CD4-positive, alpha-beta T cell (primary cell): ENCODE measurements around the gene FBXO41. TPM values are rescaled to one million over a fixed set of nuclear protein-coding genes. Genes with fewer than 3 reads are reported as not detected.

Experiments used
- ATAC-seq: fragments of 200-7000 bp; cut with Tn5 transposase; one replicate; pipeline ENCODE4 v1.10.0; 2022; ENCODE audit warnings: mild to moderate bottlenecking; ENCODE audit not compliant: poor library complexity
- CTCF ChIA-PET: fragments of 350-600 bp; sonication (Branson Sonifier 250); formaldehyde crosslinking; loops from one replicate; lab custom pipeline; 2021; ENCODE audit warnings: antibody characterized with exemption, inconsistent platforms; lab: Charles Lee
- POLR2A ChIA-PET: fragments of 350-600 bp; sonication (Branson Sonifier 250); formaldehyde crosslinking; loops from one replicate; lab custom pipeline; 2021; ENCODE audit warnings: antibody characterized with exemption, inconsistent platforms; lab: Charles Lee
- DNase-seq, 14 experiments: peaks; one replicate each; pipeline ENCODE4 v3.0.0-alpha.2; 2013 to 2020; ENCODE audit warnings: mixed read lengths in 2 of 14
- H3K27ac ChIP-seq, 2 donors: one replicate each; pipeline versions ENCODE4 v1.5.1 to v1.7.0; 2013; ENCODE audit warnings: low read length in 2 of 2, low read depth in 1 of 2, mild to moderate bottlenecking in 1 of 2
- H3K27me3 ChIP-seq, 2 experiments: 1 replicate in 1 of 2; 2 replicates in 1 of 2; pipeline versions ENCODE4 v1.6.1 to v1.7.0; 2013; ENCODE audit warnings: low read length in 2 of 2, control low read depth in 1 of 2, mild to moderate bottlenecking in 1 of 2, moderate library complexity in 1 of 2; ENCODE audit not compliant: insufficient read depth in 2 of 2, control insufficient read depth in 1 of 2
- H3K36me3 ChIP-seq: one replicate; pipeline ENCODE4 v1.6.1; 2013; ENCODE audit warnings: low read length, control low read depth; ENCODE audit not compliant: insufficient read depth
- H3K4me1 ChIP-seq: one replicate; pipeline ENCODE4 v1.6.1; 2013; ENCODE audit warnings: low read length, control low read depth; ENCODE audit not compliant: insufficient read depth
- H3K4me3 ChIP-seq: one replicate; pipeline ENCODE4 v1.5.1; 2013; ENCODE audit warnings: mild to moderate bottlenecking, low read length, moderate library complexity
- H3K9me3 ChIP-seq, 2 experiments: 1 replicate in 1 of 2; 2 replicates in 1 of 2; pipeline versions ENCODE4 v1.6.1 to v1.7.0; 2013; ENCODE audit warnings: low read length in 2 of 2, mild to moderate bottlenecking in 2 of 2, control low read depth in 1 of 2, moderate library complexity in 1 of 2; ENCODE audit not compliant: control insufficient read depth in 1 of 2, insufficient read depth in 1 of 2
- H3K27ac Mint-ChIP-seq: one replicate; pipeline ENCODE4 v1.8.0; 2020; ENCODE audit warnings: mixed read lengths
- H3K27me3 Mint-ChIP-seq: one replicate; pipeline ENCODE4 v1.8.0; 2021; ENCODE audit warnings: mixed read lengths
- H3K36me3 Mint-ChIP-seq: one replicate; pipeline ENCODE4 v1.8.0; 2021; ENCODE audit warnings: low read depth, mixed read lengths
- H3K4me1 Mint-ChIP-seq: one replicate; pipeline ENCODE4 v1.8.0; 2021; ENCODE audit warnings: low read depth, mixed read lengths
- H3K4me3 Mint-ChIP-seq: one replicate; pipeline ENCODE4 v1.8.0; 2020; ENCODE audit warnings: mild to moderate bottlenecking, mixed read lengths
- H3K9me3 Mint-ChIP-seq: one replicate; pipeline ENCODE4 v1.8.0; 2020; ENCODE audit warnings: mixed read lengths
- CTCF ChIP-seq: fragments of 200-600 bp; IDR thresholded peaks from one replicate; pipeline ENCODE4 v1.8.0; 2022; ENCODE audit warnings: antibody characterized with exemption, mild to moderate bottlenecking
- intact Hi-C, 2 experiments: fragments of 100-400 bp; cut with DNase I in 1 of 2; cut with micrococcal nuclease in 1 of 2; formaldehyde crosslinking; loops; one replicate each; pipeline versions ENCODE4 v1.15.1 to v1.9.0; 2023 to 2025; cut with DNase I, micrococcal nuclease
- total RNA-seq, 174 experiments: library from RNA in 2 of 174; stranded (reverse) in 2 of 174; gene quantifications; one replicate each; pipeline ENCODE4 v1.2.3 and lab custom pipeline; 2021 to 2026

The FBXO41 gene
- total RNA-seq, 2 experiments from 2014 or later: 14.0 to 16.0 TPM

GRCh38 chr2:73259276-73259675 is 25.0 kb downstream of the FBXO41 start:
- no peaks in the 10 kb centered on the region for H3K4me1 Mint-ChIP-seq
- no peak overlapping the region for H3K4me3 Mint-ChIP-seq
- H3K27me3 Mint-ChIP-seq: no peaks in the 10 kb centered on the region
- ChIA-PET POLR2A (no interaction called here), CTCF (no interaction called here)
- H3K27ac ChIP-seq: no peak overlapping the region
- no peaks in the 10 kb centered on the region for H3K9me3 ChIP-seq
- peaks cover 4% of the 10 kb centered on the region for H3K36me3 ChIP-seq
- H3K27ac Mint-ChIP-seq: peak overlapping the region; percentile 33
- ATAC-seq (no peak), DNase-seq (no peak)
- no peaks in the 10 kb centered on the region for H3K9me3 Mint-ChIP-seq
- TF ChIP-seq CTCF: no peak
- H3K27me3 ChIP-seq: no peaks in the 10 kb centered on the region
- intact Hi-C loops: no loop called here
- H3K4me1 ChIP-seq: peaks cover 13% of the 10 kb centered on the region
- H3K4me3 ChIP-seq: no peak overlapping the region
- peaks cover 28% of the 10 kb centered on the region for H3K36me3 Mint-ChIP-seq

GRCh38 chr2:73258913-73259215 is 25.4 kb downstream of the FBXO41 start:
- DNase-seq (no peak), ATAC-seq (no peak)
- POLR2A ChIA-PET: no interaction called here
- no peaks in the 10 kb centered on the region for H3K9me3 Mint-ChIP-seq
- no peak overlapping the region for H3K27ac ChIP-seq
- no peak overlapping the region for H3K4me3 ChIP-seq
- peaks cover 8% of the 10 kb centered on the region for H3K36me3 ChIP-seq
- no peaks in the 10 kb centered on the region for H3K27me3 ChIP-seq
- H3K4me1 Mint-ChIP-seq: no peaks in the 10 kb centered on the region
- no peaks in the 10 kb centered on the region for H3K9me3 ChIP-seq
- H3K36me3 Mint-ChIP-seq: peaks cover 28% of the 10 kb centered on the region
- peak overlapping the region; percentile 33 for H3K27ac Mint-ChIP-seq
- peaks cover 13% of the 10 kb centered on the region for H3K4me1 ChIP-seq
- no peak for TF ChIP-seq CTCF
- CTCF ChIA-PET: no interaction called here
- no peaks in the 10 kb centered on the region for H3K27me3 Mint-ChIP-seq
- intact Hi-C loops: no loop called here
- H3K4me3 Mint-ChIP-seq: no peak overlapping the region

- POLR2A ChIA-PET: interaction anchor here (0.6 to 2.1 kb wide), 2 partner anchors 25 to 27 kb away, joined by 3 to 20 read pairs; partner anchors contain the start of genes CCT7 and PRADC1
Observed at GRCh38 chr2:73258186-73258912, 25.9 kb downstream of the FBXO41 start.

More at GRCh38 chr2:73258186-73258912, 25.9 kb downstream of the FBXO41 start:
- Mint-ChIP-seq H3K4me3 (no peak overlapping the region), H3K4me1 (no peaks in the 10 kb centered on the region), H3K36me3 (peaks cover 27% of the 10 kb centered on the region), H3K27me3 (no peaks in the 10 kb centered on the region), H3K27ac (peak overlapping the region; percentile 33), H3K9me3 (no peaks in the 10 kb centered on the region)
- no peak for ATAC-seq
- H3K9me3 ChIP-seq: no peaks in the 10 kb centered on the region
- H3K4me3 ChIP-seq: no peak overlapping the region
- no peaks in the 10 kb centered on the region for H3K27me3 ChIP-seq
- intact Hi-C loops: no loop called here
- no peak for DNase-seq
- TF ChIP-seq CTCF: no peak
- peaks cover 12% of the 10 kb centered on the region for H3K36me3 ChIP-seq
- H3K4me1 ChIP-seq: peaks cover 13% of the 10 kb centered on the region
- CTCF ChIA-PET: no interaction called here
- H3K27ac ChIP-seq: no peak overlapping the region
